H9 (cell line): Measurements from ENCODE around the gene ADORA3. TPM values are rescaled to one million over a fixed set of nuclear protein-coding genes. Genes with fewer than 3 reads are reported as not detected.

Experiments
- DNase-seq: peaks from one replicate; pipeline ENCODE4 v3.0.0-alpha.2; 2017
- H2AFZ ChIP-seq: one replicate; pipeline ENCODE4 v1.6.1; 2013; ENCODE audit warnings: mild to moderate bottlenecking, low read length, control low read depth, moderate library complexity
- H2AK5ac ChIP-seq: 2 replicates; pipeline ENCODE4 v1.6.1; 2013; ENCODE audit warnings: low read length, control low read depth, mixed read lengths; ENCODE audit not compliant: insufficient read length
- H2BK120ac ChIP-seq: one replicate; pipeline ENCODE4 v1.6.1; 2013; ENCODE audit warnings: low read depth, mild to moderate bottlenecking, low read length, control low read depth, inconsistent platforms; ENCODE audit not compliant: poor library complexity, severe bottlenecking
- H2BK12ac ChIP-seq: 2 replicates; pipeline ENCODE4 v1.6.1; 2013; ENCODE audit warnings: low read length, control low read depth, mixed read lengths, low read depth; ENCODE audit not compliant: insufficient read length
- H2BK15ac ChIP-seq: 2 replicates; pipeline ENCODE4 v1.6.1; 2013; ENCODE audit warnings: low read depth, low read length, control low read depth
- H2BK20ac ChIP-seq: one replicate; pipeline ENCODE4 v1.6.1; 2013; ENCODE audit warnings: low read depth, mild to moderate bottlenecking, low read length, control low read depth, inconsistent platforms; ENCODE audit not compliant: poor library complexity, severe bottlenecking
- H2BK5ac ChIP-seq: 2 replicates; pipeline ENCODE4 v1.6.1; 2013; ENCODE audit warnings: low read length, control low read depth, mixed read lengths; ENCODE audit not compliant: insufficient read length
- H3K14ac ChIP-seq: 2 replicates; pipeline ENCODE4 v1.6.1; 2013; ENCODE audit warnings: low read length, control low read depth; ENCODE audit not compliant: insufficient read depth
- H3K18ac ChIP-seq: 2 replicates; pipeline ENCODE4 v1.6.1; 2013; ENCODE audit warnings: low read depth, mild to moderate bottlenecking, mixed read lengths, low read length, control low read depth; ENCODE audit not compliant: insufficient read length
- H3K23ac ChIP-seq: 2 replicates; pipeline ENCODE4 v1.6.1; 2013; ENCODE audit warnings: low read length, control low read depth, mixed read lengths, low read depth; ENCODE audit not compliant: insufficient read length
- H3K23me2 ChIP-seq: 2 replicates; pipeline ENCODE4 v1.6.1; 2013; ENCODE audit warnings: low read depth, mild to moderate bottlenecking, mixed read lengths, low read length, control low read depth; ENCODE audit not compliant: insufficient read length, poor library complexity, severe bottlenecking
- H3K27ac ChIP-seq: 2 replicates; pipeline ENCODE4 v1.5.1; 2013; ENCODE audit warnings: low read length, control low read depth, mixed read lengths, low read depth; ENCODE audit not compliant: insufficient read length
- H3K27me3 ChIP-seq: 2 replicates; pipeline ENCODE4 v1.6.1; 2013; ENCODE audit warnings: low read length, control low read depth, inconsistent platforms; ENCODE audit not compliant: insufficient read depth
- H3K4ac ChIP-seq: 2 replicates; pipeline ENCODE4 v1.6.1; 2013; ENCODE audit warnings: low read depth, mild to moderate bottlenecking, control low read depth, inconsistent platforms, low read length, moderate library complexity
- H3K4me1 ChIP-seq: 2 replicates; pipeline ENCODE4 v1.6.1; 2013; ENCODE audit warnings: low read length, control low read depth, inconsistent platforms; ENCODE audit not compliant: insufficient read depth
- H3K4me2 ChIP-seq: 2 replicates; pipeline ENCODE4 v1.6.1; 2013; ENCODE audit warnings: low read length, control low read depth, mixed read lengths; ENCODE audit not compliant: insufficient read length, insufficient read depth
- H3K56ac ChIP-seq: 2 replicates; pipeline ENCODE4 v1.6.1; 2013; ENCODE audit warnings: low read depth, mild to moderate bottlenecking, mixed read lengths, low read length, control low read depth; ENCODE audit not compliant: insufficient read length
- H3K79me1 ChIP-seq: 2 replicates; pipeline ENCODE4 v1.6.1; 2013; ENCODE audit warnings: low read depth, mild to moderate bottlenecking, moderate library complexity, low read length, control low read depth, inconsistent platforms; ENCODE audit not compliant: insufficient read depth, poor library complexity, severe bottlenecking
- H3K79me2 ChIP-seq: 2 replicates; pipeline ENCODE4 v1.6.1; 2013; ENCODE audit warnings: low read length, control low read depth, inconsistent platforms; ENCODE audit not compliant: insufficient read depth
- H3K9ac ChIP-seq: 2 replicates; pipeline ENCODE4 v1.6.1; 2013; ENCODE audit warnings: low read length, control low read depth, mixed read lengths; ENCODE audit not compliant: insufficient read length; ENCODE audit errors: extremely low read depth
- H3K9me3 ChIP-seq: one replicate; pipeline ENCODE4 v1.6.1; 2013; ENCODE audit warnings: low read depth, low read length, inconsistent platforms; ENCODE audit not compliant: control insufficient read depth
- H3T11ph ChIP-seq: one replicate; pipeline ENCODE4 v1.6.1; 2013; ENCODE audit warnings: mild to moderate bottlenecking, low read length, control low read depth, inconsistent platforms
- H4K20me1 ChIP-seq: one replicate; pipeline ENCODE4 v1.6.1; 2013; ENCODE audit not compliant: control insufficient read depth, insufficient read length, insufficient read depth
- H4K5ac ChIP-seq: 2 replicates; pipeline ENCODE4 v1.6.1; 2013; ENCODE audit warnings: low read depth, mild to moderate bottlenecking, mixed read lengths, low read length, control low read depth; ENCODE audit not compliant: insufficient read length
- H4K8ac ChIP-seq: replicated peaks from 2 replicates; pipeline ENCODE4 v1.6.1; 2013; ENCODE audit warnings: low read length, control low read depth, mixed read lengths, low read depth; ENCODE audit not compliant: insufficient read length
- H4K91ac ChIP-seq: 2 replicates; pipeline ENCODE4 v1.6.1; 2013; ENCODE audit warnings: low read depth, mild to moderate bottlenecking, moderate library complexity, mixed read lengths, low read length, control low read depth; ENCODE audit not compliant: insufficient read length
- H3K27ac Mint-ChIP-seq, 3 experiments: 2 replicates in 2 of 3; 3 replicates in 1 of 3; pipeline ENCODE4 v1.8.0; 2020 to 2021; ENCODE audit warnings: mixed read lengths in 3 of 3, mild to moderate bottlenecking in 1 of 3, moderate library complexity in 1 of 3
- H3K27me3 Mint-ChIP-seq: 2 replicates; pipeline ENCODE4 v1.8.0; 2021; ENCODE audit warnings: low read depth, mild to moderate bottlenecking, moderate library complexity, mixed read lengths
- H3K36me3 Mint-ChIP-seq, 3 experiments: 2 replicates in 2 of 3; 3 replicates in 1 of 3; pipeline ENCODE4 v1.8.0; 2020 to 2021; ENCODE audit warnings: low read depth in 3 of 3, mixed read lengths in 3 of 3; ENCODE audit not compliant: insufficient read depth in 1 of 3
- H3K4me1 Mint-ChIP-seq, 2 experiments: 2 replicates each; pipeline ENCODE4 v1.8.0; 2020; ENCODE audit warnings: mixed read lengths in 2 of 2
- H3K4me3 Mint-ChIP-seq, 2 experiments: 2 replicates in 1 of 2; 3 replicates in 1 of 2; pipeline ENCODE4 v1.8.0; 2020 to 2021; ENCODE audit warnings: mild to moderate bottlenecking in 2 of 2, mixed read lengths in 2 of 2, moderate library complexity in 1 of 2
- H3K9me3 Mint-ChIP-seq, 2 experiments: 2 replicates in 1 of 2; 3 replicates in 1 of 2; pipeline ENCODE4 v1.8.0; 2020; ENCODE audit warnings: mild to moderate bottlenecking in 2 of 2, mixed read lengths in 2 of 2, moderate library complexity in 1 of 2
- CTCF ChIP-seq: fragments of 200-600 bp; sonication (generic); conservative IDR thresholded peaks from 3 replicates; pipeline ENCODE4 v1.8.0; 2021; ENCODE audit warnings: antibody characterized with exemption, mild to moderate bottlenecking
- WGBS: extraction: QIAGEN DNeasy Blood & Tissue Kit; methylation state at CpG from one replicate; pipeline ENCODE4 v1.1.7; 2013; ENCODE audit warnings: missing lambda C conversion rate, low lambda C conversion rate, mixed read lengths; ENCODE audit not compliant: insufficient read length; ENCODE audit errors: extremely low coverage; 5-methylcytosine and 5-hydroxymethylcytosine counted together
- total RNA-seq: library from RNA; stranded (reverse); gene quantifications from 2 replicates; pipeline ENCODE4 v1.2.1, GENCODE V29; 2021

ADORA3 gene
- total RNA-seq, 1 experiment from 2014 or later = not detected

- Histone ChIP-seq H3K4me1 (no peaks in the 10 kb centered on the region), H3K4ac (no peak overlapping the region), H2BK12ac (no peak overlapping the region), H4K5ac (no peak overlapping the region), H3K79me2 (no peaks in the 10 kb centered on the region), H3K23me2 (no peaks in the 10 kb centered on the region), H2AK5ac (no peak overlapping the region), H3K14ac (no peak overlapping the region; the same call in 1 of the 2 replicates), H3K79me1 (no peaks in the 10 kb centered on the region), H4K20me1 (no peaks in the 10 kb centered on the region), H3T11ph (no peak overlapping the region), H3K18ac (no peak overlapping the region), H2BK120ac (no peak overlapping the region), H3K27me3 (no peaks in the 10 kb centered on the region), H3K27ac (no peak overlapping the region), H4K8ac (no peak overlapping the region), H4K91ac (no peak overlapping the region), H2BK5ac (no peak overlapping the region), H3K23ac (no peak overlapping the region), H3K4me2 (no peak overlapping the region), H2BK20ac (no peak overlapping the region), H2BK15ac (no peak overlapping the region), H3K9me3 (no peaks in the 10 kb centered on the region), H3K56ac (no peak overlapping the region), H2AFZ (no peak overlapping the region), H3K9ac (no peak overlapping the region)
- Mint-ChIP-seq H3K36me3 (no peaks in the 10 kb centered on the region), H3K4me3 (no peak overlapping the region), H3K27ac (no peak overlapping the region), H3K9me3 (no peaks in the 10 kb centered on the region), H3K27me3 (no peaks in the 10 kb centered on the region), H3K4me1 (peaks cover 6% of the 10 kb centered on the region in 2 experiments)
- no peak for TF ChIP-seq CTCF
- no peak for DNase-seq
- WGBS = no CpG with 5 or more reads among the region's 9 CpGs
Measured at GRCh38 chr1:111488669-111489068, 14.8 kb downstream of the ADORA3 start.
